Muscle of arm (tissue), 14 donors: ENCODE data around the gene EIF2AK3. TPM values are rescaled to one million over a fixed set of nuclear protein-coding genes. Genes with fewer than 3 reads are reported as not detected.
A peak's percentile ranks its signal among the peaks of the same experiment; 100 is the strongest.
"Not testable (repeated sequence)": the region's sequence is repeated elsewhere in the genome, so short reads cannot be mapped to it uniquely, and the experiment has no call there.

Experiments
- DNase-seq: peaks from one replicate; pipeline ENCODE4 v3.0.0-alpha.2; 2013
- long read RNA-seq, 11 donors: transcript quantifications; one replicate each; lab custom pipeline, GENCODE V29; 2026
- polyA plus RNA-seq, 12 donors: library from polyadenylated mRNA; unstranded; fragments of 120-200 nt; gene quantifications; one replicate each; pipeline ENCODE4 v1.2.1, GENCODE V29; 2013; ENCODE audit not compliant: insufficient read length in 12 of 12

The EIF2AK3 gene
- 10 to 100 TPM in 11 of 12 donors, not detected in 1; 16.1 to 32.7 (median 22.8) TPM for polyA plus RNA-seq
- long read RNA-seq, donor 1, full-length matches to known transcripts, result 1 of 1 reads
- long read RNA-seq, donor 1, partial matches to known transcripts, result 0 of 1 reads
- long read RNA-seq, donor 1, other reads (novel, unspliced or antisense), result 0 of 1 reads
- long read RNA-seq, donor 2, full-length matches to known transcripts, result 1 of 1 reads
- long read RNA-seq, donor 2, partial matches to known transcripts, result 0 of 1 reads
- long read RNA-seq, donor 2, other reads (novel, unspliced or antisense), result 0 of 1 reads
- long read RNA-seq, donor 3, full-length matches to known transcripts, result 1 of 1 reads
- long read RNA-seq, donor 3, partial matches to known transcripts, result 0 of 1 reads
- long read RNA-seq, donor 3, other reads (novel, unspliced or antisense), result 0 of 1 reads
- long read RNA-seq, donor 4, result 0 reads
- long read RNA-seq, donor 5, full-length matches to known transcripts, result 4 of 4 reads
- long read RNA-seq, donor 5, partial matches to known transcripts, result 0 of 4 reads
- long read RNA-seq, donor 5, other reads (novel, unspliced or antisense), result 0 of 4 reads
- long read RNA-seq, donor 6, full-length matches to known transcripts, result 1 of 1 reads
- long read RNA-seq, donor 6, partial matches to known transcripts, result 0 of 1 reads
- long read RNA-seq, donor 6, other reads (novel, unspliced or antisense), result 0 of 1 reads
- long read RNA-seq, donor 7, result 0 reads
- long read RNA-seq, donor 8, partial matches to known transcripts, result 0 of 1 reads
- long read RNA-seq, donor 8, other reads (novel, unspliced or antisense), result 0 of 1 reads
- long read RNA-seq, donor 9, result 0 reads
- long read RNA-seq, donor 10, result 0 reads
- long read RNA-seq, donor 11, full-length matches to known transcripts, result 2 of 2 reads
- long read RNA-seq, donor 11, partial matches to known transcripts, result 0 of 2 reads
- long read RNA-seq, donor 11, other reads (novel, unspliced or antisense), result 0 of 2 reads

- peak; percentile 100 for DNase-seq
Measured at GRCh38 chr2:88627055-88627855, at the start of gene EIF2AK3. EIF2AK3 (minus strand) TSS chr2:88627464; CDS start chr2:88627274, 190 bp downstream.

- DNase-seq, result no peak
Measured at GRCh38 chr2:88673363-88673762, 46.1 kb upstream of the EIF2AK3 start.

GRCh38 chr2:88671786-88672427 is 44.6 kb upstream of the EIF2AK3 start:
- peak; percentile 39 for DNase-seq

GRCh38 chr2:88669482-88670214 is 42.4 kb upstream of the EIF2AK3 start:
- DNase-seq, result no peak

GRCh38 chr2:88668862-88669261 is 41.6 kb upstream of the EIF2AK3 start:
- DNase-seq, result no peak

GRCh38 chr2:88667219-88667618 is 40.0 kb upstream of the EIF2AK3 start:
- DNase-seq, result no peak

- DNase-seq, result no peak
Measured at GRCh38 chr2:88666576-88666975, 39.3 kb upstream of the EIF2AK3 start.

GRCh38 chr2:88660622-88661021 is 33.4 kb upstream of the EIF2AK3 start:
- DNase-seq, result no peak

- DNase-seq, result peak; percentile 36
Measured at GRCh38 chr2:88659538-88659915, 32.3 kb upstream of the EIF2AK3 start.

GRCh38 chr2:88658881-88659537 is 31.7 kb upstream of the EIF2AK3 start:
- no peak for DNase-seq

GRCh38 chr2:88658326-88658725 is 31.1 kb upstream of the EIF2AK3 start:
- DNase-seq, result no peak

GRCh38 chr2:88657131-88657530 is 29.9 kb upstream of the EIF2AK3 start:
- DNase-seq, result no peak

GRCh38 chr2:88656690-88657089 is 29.4 kb upstream of the EIF2AK3 start:
- no peak for DNase-seq

- no peak for DNase-seq
Measured at GRCh38 chr2:88654714-88655113, 27.4 kb upstream of the EIF2AK3 start.

GRCh38 chr2:88651646-88652045 is 24.4 kb upstream of the EIF2AK3 start:
- no peak for DNase-seq

- not testable (repeated sequence) for DNase-seq
Measured at GRCh38 chr2:88645291-88645882, 18.1 kb upstream of the EIF2AK3 start.

- DNase-seq, result no peak
Measured at GRCh38 chr2:88642278-88642677, 15.0 kb upstream of the EIF2AK3 start.

GRCh38 chr2:88641330-88641729 is 14.1 kb upstream of the EIF2AK3 start:
- DNase-seq, result no peak

GRCh38 chr2:88639865-88640264 is 12.6 kb upstream of the EIF2AK3 start:
- no peak for DNase-seq
